Activated T-helper 9 cell treated with anti-CD3 and anti-CD28 coated beads, Interleukin-2, amount 50 U/mL, for 16 hours (primary cell): Measurements from ENCODE around the gene HEXA.
"Not testable (repeated sequence)": the region's sequence is repeated elsewhere in the genome, so short reads cannot be mapped to it uniquely, and the experiment has no call there.

Source experiments
- DNase-seq: peaks from one replicate; pipeline ENCODE4 v3.0.0-alpha.2; 2020; ENCODE audit warnings: low read depth

Gene HEXA

DNA sequence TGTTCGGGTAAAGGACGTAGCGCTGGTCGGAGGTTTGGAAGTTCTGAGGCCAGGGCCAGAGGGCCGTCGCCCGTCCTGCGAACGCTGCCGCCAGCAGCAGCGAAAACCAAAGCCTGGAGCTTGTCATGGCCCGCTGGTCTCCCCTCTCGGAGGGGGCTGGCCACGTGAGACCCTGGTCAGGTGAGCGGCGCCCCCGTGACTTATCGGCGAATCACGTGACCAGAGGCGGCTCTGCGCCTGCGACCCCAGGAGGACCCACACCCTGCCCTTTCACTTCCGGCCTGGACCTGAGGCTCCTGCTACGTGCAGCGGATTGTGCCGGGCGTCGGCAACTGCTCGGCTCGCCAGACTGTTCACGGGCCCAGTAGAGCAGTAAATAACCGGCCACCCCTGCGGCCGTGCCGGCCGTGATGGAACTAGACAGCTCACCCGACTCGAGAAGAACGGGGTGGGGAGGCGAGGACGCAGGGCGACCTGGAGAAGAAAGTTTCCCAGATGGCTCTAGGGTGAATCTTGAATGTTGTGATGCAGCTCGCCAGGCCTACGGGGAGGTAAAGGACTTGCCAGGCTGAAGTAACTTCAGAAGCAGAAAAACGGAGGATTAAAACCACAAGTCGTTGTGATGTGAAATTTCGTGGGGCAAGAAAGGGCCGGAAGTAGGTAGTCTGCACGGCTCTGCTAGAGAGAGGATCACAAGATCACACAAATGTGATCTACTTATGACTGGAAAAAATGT, at the start of gene HEXA:
HEXA (minus strand) TSS at position 169 of the 736 bp plus-strand sequence; CDS start at position 127, 42 bp downstream.
- peak; percentile 90 for DNase-seq

DNA sequence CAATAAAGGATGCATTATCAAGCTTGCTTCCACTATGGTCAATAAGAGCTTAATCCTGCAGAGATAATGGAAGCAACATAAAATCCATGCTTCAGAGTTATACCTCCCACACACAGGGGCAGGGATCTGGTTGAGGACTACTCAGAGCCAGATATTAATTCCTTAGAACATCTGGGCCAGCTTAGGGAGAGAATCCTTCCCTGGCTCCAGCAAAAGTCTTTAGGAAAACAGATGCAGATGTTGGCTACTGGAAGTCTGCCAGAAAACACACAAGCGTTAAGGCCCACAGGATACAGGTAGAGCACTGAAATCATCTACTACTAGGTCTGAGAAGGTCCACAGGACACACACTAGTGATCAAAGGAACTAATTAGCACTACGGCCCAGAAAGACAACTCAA, 47.4 kb upstream of the HEXA start:
- DNase-seq = no peak

DNA sequence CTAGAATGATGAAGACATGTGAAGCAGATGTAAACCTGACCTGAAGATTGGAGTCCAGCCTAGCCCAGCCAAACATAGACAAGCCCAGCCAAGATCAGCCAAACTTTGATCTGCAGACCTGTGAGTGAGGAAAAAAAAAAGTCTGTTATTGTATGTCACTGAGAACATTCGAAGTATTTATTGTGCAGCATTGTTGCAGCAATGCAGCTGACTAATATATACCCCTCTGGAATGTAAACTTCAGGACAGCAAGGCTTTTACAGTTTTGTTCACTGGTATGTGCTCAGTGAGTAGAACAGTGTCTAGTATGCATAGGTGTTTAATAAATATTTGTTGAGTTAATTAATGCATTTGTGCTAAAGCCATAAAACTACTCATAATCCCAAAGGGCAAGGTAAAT, 45.7 kb upstream of the HEXA start:
- no peak for DNase-seq

DNA sequence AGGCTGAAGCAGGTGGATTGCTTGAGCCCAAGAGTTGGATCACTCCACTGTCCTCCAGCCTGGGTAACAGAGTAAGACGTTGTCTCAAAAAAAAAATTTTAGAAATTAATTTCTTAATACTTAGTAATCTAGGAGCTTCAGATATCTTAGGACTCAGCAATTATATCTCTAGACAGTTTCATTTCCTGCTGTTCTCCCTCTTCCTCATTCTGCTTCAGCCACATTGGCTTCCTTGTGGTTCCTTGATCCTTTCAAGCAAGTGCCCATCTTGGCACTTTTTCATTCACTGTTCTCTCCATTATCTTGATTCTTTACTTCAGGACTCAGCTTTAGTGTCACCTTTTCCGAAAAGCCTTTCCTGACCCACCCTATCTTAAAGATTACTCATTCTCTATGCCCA, 44.8 kb upstream of the HEXA start:
- no peak for DNase-seq

DNA sequence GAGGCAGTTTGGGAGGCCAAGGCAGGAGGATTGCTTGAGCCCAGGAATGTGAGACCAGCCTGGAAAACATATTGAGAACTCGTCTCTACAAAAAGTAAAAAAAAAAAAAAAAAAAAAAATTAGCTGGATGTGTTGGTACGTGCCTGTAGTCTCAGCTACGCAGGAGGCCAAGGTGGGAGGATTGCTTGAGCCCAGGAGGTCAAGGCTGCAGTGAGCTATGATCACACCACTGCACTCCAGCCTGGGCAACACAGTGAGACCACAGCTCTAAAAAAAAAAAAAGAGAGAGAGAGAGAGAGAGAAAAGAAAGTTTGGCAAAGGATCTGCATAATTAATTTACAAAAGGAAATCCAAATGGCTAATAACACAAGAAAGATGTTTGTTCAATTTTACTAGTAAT, 44.0 kb upstream of the HEXA start:
- not testable (repeated sequence) for DNase-seq

DNA sequence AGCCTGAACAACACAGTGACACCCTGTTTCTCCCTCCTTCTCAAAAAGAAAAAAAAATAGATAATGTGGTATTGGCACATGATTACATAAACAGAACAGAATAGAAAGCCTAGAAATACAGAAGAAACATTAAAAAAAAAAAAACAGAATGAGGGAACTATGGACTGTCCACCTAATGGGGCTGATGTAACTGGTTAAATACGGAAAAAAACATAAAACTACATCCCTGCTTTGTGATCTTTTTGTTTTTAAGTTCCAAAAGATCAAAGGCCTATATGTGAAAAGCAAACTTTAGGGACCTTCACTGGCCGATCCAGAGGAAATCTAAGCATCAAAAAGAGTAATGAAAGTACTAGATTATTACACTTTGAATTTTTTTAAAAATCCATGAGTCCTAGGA, 39.5 kb upstream of the HEXA start:
- DNase-seq = no peak

DNA sequence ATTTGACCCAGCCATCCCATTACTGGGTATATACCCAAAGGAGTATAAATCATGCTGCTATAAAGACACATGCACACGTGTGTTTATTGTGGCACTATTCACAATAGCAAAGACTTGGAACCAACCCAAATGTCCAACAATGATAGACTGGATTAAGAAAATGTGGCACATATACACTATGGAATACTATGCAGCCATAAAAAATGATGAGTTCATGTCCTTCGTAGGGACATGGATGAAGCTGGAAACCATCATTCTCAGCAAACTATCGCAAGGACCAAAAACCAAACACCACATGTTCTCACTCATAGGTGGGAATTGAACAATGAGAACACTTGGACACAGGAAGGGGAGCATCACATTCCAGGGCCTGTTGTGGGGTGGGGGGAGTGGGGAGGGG, 37.5 kb upstream of the HEXA start:
- DNase-seq = not testable (repeated sequence)

DNA sequence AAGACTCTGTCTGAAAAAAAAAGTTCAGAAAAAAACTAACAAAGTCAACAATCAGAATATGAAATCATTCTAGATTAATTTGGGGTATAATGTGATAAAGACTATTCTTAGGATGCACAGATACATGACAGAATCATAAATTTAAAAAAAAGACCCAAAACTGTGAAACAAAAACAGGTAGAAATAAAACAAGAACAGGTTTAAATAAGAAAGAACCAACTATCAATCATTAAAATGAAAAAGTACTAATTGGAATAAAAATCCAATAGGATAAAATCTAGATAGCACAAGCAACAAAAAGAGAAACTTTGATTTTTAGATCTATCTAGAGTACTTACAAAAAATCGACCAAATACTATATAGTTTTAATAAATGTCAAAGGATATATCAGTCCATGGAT, 35.7 kb upstream of the HEXA start:
- DNase-seq = no peak

DNA sequence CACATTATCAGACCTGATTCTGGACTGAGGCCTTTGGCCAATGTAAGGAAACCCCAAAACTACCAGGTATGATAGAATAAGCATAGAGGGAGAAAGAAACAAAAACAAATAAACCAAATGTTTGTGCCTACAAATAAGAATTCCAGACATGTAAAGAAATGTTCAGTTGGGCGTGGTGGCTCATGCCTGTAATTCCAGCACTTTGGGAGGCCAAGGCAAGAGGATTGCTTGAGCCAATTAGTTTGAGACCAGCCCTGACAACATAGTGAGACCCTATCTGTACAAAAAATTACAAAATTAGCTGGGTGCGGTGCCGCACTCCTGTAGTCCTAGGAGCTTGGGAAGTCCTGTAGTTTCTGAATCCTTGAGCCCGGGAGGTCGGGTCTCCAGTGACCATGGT, 35.3 kb upstream of the HEXA start:
- no peak for DNase-seq

DNA sequence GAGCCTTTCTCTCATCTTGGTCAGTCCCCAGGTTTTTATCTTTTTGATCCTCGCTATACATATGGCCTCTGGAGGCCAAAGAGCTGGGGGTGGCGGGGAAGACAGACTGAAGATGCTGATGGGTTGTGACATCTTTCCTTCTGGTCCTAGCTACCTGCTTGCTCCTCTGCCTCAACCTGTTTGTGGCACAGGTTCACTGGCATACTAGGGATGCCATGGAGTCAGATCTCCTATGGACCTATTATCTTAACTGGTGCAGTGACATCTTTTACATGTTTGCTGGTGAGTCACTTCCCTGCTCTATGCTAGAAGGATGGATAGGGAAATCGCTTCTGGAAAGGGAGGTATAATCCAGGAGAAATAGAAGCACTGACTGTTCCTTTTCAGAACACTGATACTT, 31.1 kb upstream of the HEXA start:
- no peak for DNase-seq

DNA sequence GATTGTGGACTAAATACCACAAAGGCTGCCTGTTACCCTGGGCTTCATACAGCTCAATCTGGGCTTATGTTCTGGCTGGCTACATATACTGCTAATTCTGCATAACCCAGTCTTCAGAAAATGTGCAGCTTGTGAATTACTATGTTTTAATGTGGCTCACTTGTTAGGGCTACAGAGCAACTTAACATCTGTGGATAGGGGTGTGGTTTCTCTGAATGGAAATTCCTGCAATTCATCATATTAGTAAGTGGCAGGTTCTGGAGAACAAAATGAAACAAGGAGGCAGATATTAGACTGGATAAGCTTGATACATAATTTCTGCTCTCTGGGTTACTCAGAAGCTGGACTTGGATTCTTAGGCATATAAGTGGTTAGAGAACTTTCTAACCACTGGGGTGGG, 29.0 kb upstream of the HEXA start:
- DNase-seq = no peak

DNA sequence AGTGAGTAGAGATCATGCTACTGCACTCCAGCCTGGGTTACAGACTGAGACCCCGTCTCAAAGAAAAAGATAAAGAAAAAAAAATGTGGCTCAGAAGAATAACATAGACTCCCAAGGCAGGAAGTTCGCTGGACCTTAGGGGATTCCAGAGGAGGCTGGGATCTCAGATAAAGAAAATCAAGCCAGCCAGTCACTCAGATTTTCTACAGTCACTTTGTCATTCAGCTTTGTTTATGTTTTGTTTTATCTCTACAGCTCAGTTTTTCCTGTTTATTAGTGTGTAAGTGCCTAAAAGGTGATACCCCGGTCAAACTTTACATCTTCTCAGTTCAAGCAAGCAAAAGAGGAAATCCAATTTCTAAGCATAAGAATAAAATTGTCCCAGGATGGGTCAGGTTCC, 28.5 kb upstream of the HEXA start:
- DNase-seq = no peak

DNA sequence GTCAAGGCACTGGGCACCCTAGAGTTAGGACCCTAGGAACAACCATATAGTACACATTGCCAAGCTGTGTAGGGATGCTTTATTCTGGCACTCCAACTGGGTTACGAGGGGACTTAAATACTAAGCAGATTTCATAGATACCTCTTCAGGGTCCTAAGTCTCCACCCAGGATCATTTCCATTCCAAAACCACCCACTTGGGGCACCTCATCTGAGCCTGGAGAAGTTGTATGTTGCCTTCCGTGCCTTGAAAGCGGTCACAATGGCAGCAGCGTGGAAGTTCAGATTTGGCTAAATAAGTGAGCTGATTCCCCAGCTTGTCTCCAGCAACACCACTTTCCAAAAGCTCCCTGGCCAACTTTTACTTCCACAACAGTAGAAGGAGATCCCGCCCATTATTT, 26.9 kb upstream of the HEXA start:
- no peak for DNase-seq

DNA sequence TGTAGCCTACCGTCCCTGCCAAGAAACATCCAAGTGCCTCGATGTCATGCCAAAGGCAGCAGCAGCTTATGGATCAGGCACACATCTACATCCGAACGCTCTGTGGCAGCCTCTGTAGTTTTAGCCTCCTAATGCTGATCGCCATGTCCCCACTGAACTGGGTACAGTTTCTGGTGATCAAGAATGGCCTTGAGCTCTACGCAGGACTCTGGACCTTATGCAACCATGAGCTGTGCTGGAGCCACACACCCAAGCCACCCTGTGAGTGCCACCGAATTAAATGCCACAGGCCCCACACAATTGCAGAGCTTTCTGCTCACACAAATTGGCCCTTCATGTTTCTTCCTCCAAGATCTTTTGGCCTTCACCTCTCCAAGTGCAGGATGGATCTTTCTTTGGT, 22.8 kb upstream of the HEXA start:
- DNase-seq = no peak

DNA sequence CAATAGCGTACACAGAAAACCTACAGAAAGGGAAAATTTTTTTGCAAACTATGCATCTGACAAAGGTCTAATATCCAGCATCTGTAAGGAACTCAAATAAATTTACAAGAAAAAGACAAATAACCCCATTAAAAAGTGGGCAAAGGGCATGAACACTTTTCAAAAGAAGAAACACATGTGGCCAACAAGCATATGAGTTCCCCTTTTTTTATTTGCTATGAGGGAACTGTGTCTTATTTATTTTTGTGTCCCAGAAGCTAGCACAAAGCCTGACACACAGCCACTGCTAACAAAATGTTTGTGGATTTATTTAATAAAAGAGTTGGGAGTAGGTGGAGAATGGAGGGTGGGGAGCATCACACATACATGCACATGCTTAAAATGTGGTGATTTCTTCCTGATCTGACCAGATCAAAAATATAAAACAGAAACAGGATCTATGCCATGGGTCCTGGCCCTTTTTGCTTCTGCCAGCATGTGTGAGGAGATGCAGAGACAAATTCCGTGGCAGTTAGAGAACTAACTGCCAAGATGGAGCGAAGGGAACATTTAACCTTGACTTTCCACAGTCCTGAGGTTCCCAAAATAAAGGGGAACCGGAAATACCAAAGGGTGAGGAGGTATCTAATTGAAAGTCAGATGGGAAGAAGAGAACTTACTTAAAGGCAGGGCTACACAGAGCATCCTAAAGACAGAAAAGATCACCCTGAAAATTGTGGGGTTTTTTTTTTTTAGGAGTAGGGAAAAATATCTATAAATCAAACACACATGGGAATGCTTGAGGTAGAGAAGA, 22.2 kb upstream of the HEXA start, which contains the start of gene TMEM202:
TMEM202 (plus strand) TSS at position 510 of the 793 bp plus-strand sequence; CDS start at position 532, 22 bp downstream.
- DNase-seq = no peak

DNA sequence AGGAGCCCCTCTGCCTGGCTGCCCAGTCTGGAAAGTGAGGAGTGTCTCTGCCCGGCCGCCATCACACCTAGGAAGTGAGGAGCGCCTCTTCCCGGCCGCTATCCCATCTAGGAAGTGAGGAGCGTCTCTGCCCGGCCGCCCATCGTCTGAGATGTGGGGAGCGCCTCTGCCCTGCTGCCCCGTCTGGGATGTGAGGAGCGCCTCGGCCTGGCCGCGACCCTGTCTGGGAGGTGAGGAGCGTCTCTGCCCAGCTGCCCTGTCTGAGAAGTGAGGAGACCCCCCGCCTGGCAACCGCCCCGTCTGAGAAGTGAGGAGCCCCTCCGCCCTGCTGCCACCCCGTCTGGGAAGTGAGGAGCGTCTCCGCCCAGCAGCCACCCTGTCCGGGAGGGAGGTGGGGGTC, 20.5 kb upstream of the HEXA start:
- DNase-seq = not testable (repeated sequence)

DNA sequence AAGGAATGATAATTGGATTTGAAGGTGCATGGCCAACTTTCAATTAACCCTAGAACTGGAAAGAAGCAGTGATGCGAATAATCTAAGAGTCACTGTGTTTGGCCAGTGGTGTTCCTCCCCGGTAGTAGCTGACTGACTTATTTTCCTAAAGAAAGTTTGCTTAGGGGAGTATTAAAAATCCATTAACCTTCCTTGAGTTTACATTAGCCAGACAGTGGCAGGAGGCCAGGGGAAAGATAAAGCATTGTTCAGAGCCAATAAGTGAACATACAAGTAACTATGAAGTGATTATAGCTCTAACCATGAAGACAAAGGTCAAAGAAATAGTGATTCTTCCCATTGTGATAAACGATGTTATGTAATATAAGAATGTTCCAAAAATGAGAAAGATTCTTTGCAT, 13.4 kb upstream of the HEXA start:
- no peak for DNase-seq

DNA sequence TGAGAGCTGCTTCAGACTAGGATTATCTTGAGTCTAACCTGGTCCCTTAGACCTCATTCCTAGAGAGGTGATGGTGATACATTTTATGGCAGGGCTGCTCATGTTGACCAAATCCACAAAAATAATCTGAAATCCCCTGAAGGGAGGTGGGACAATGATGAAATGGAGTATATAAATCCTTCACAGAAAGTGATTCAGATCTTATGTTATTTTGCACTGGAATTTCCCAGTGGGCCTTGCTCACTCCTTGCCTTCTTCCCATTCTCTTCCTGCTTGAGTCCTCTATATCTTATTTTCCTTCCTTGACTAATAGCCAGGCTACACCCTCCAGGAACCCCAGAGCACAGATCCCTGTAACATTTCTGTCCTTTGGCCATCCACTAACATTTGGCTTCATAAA, 11.9 kb upstream of the HEXA start:
- no peak for DNase-seq

DNA sequence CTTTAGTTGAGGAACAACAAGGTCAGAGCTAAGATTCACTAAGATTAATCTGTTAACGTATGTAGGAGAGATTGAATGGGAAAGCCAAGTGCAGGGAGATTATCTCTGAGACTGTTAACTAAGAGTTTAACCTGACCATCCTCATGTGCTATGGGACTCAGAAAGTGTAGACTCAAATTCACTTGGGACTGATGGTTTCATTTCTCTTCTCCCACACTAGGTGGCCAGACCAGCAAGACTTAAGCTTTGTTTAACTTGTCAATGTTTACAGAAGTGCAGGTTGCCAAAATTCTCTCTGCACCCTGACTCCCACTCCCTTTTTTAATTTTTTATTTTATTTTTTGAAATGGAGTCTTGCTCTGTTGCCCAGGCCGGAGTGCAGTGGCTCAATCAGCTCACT, 6.3 kb upstream of the HEXA start:
- no peak for DNase-seq

DNA sequence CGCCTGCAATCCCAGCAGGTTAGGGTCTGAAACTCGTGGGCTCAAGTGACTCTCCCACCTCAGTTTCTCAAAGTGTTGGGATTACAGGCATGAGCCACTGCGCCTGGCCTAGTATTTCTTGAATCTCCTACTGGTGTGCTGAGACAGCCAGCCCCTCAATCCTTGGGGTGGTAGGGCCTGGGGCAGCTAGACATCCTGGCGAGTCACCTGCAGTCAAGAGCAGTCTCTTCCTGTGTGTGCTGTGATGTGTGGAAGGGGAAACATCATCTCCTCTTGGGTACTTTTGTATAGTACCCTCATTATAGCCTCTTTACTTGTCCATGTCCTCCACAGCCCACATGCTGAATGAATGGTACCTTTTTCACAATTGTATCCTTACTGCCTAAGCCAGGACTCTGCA, 4.9 kb upstream of the HEXA start:
- DNase-seq = no peak

DNA sequence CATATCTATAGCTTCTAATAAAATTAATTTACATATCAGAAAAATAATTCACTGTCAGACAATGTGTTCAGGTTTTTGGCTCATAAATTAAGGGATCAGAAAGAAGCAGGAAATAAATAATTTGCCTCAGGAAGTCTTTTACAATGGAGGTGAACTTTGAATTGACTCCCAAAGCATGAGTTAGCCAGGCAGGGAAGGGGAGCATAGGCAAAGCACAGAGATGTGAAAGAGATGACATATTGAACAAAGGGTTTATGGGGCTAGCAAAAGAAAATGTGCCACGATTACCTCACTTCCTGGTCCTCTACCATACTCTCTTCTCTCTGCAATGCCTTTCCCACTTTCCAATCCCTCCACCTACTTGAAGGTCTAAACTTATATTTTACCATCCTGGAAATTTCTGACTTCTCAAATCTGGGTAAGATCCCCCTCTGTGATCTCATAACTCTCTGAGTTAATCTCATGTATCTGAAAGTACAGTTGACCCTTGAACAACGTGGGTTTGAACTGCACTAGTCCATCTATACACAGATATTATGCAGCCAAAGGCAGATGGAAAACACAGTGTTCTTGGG, 4.1 kb upstream of the HEXA start:
- DNase-seq = no peak

DNA sequence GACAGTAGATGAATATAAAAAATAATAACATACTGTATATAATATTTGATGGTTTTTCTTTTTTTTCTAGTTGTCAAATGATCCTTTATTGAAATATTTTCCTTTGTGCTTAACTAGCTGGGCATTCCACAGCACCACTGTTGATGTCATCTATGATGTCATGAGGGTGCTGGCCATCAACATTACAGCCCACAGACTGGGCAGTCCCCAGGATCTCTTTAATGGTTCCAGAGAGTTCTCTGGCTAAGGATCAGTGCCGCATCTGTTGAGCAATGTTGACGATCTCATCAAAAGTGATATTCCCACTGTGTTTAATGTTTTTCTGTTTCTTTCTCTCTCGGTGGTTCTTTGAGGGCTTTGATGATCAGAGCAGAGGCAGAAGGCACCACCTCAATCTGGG, 3.3 kb upstream of the HEXA start:
- not testable (repeated sequence) for DNase-seq

DNA sequence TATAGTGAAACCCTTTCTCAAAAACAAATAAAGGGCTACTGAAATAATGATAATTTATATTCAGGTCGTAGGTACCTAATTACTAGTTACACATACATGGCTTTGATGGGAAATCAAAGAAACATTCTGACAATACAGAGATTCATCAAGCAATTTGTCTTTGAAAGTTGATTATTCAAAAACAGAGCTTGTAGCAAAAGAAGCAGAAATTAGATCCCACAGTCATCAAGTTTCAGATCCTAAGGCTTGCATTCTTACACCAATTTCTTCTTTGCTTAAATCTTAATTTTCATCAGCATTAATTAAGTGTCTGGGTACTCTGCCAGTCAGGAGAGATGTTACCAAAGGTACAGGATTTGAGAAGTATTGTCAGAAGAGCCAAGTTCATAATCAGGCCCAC, 1.5 kb upstream of the HEXA start:
- DNase-seq = no peak
